Activated T-cell treated with anti-CD3 and anti-CD28 coated beads for 48 hours (primary cell): ENCODE data around the gene PARP15.
"Not testable (repeated sequence)": the region's sequence is repeated elsewhere in the genome, so short reads cannot be mapped to it uniquely, and the experiment has no call there.

ENCODE experiments used
- DNase-seq: peaks from one replicate; pipeline ENCODE4 v3.0.0-alpha.2; 2020; ENCODE audit warnings: low read depth

Gene PARP15

GRCh38 chr3:122668930-122669730, 91.7 kb downstream of the PARP15 start:
- peak; percentile 23 for DNase-seq

- DNase-seq = no peak
Measured at GRCh38 chr3:122671553-122671952, 94.1 kb downstream of the PARP15 start.

- DNase-seq = no peak
Measured at GRCh38 chr3:122674339-122674738, 96.9 kb downstream of the PARP15 start.

- DNase-seq = no peak
Measured at GRCh38 chr3:122676759-122677158, 99.3 kb downstream of the PARP15 start.

- no peak for DNase-seq
Measured at GRCh38 chr3:122677216-122677615, 99.8 kb downstream of the PARP15 start.

- DNase-seq = no peak
Measured at GRCh38 chr3:122678506-122678905, 101.1 kb downstream of the PARP15 start.

GRCh38 chr3:122679085-122679881, 101.8 kb downstream of the PARP15 start:
- peak; percentile 73 for DNase-seq

GRCh38 chr3:122679882-122680474, 102.5 kb downstream of the PARP15 start:
- no peak for DNase-seq

GRCh38 chr3:122680475-122681283, 103.2 kb downstream of the PARP15 start, which contains the start of gene PARP14:
Gene PARP14, plus strand, starts transcription at chr3:122680839. Its CDS starts 45 bp downstream, at chr3:122680884.
- peak; percentile 47 for DNase-seq

- DNase-seq = no peak
Measured at GRCh38 chr3:122681284-122681973, 104.0 kb downstream of the PARP15 start.

- DNase-seq = no peak
Measured at GRCh38 chr3:122681974-122682409, 104.5 kb downstream of the PARP15 start.

GRCh38 chr3:122682778-122683411, 105.4 kb downstream of the PARP15 start:
- DNase-seq = not testable (repeated sequence)

GRCh38 chr3:122687298-122687697, 109.8 kb downstream of the PARP15 start:
- no peak for DNase-seq
